ENCODE measurements around the gene TECPR2.

DNA sequence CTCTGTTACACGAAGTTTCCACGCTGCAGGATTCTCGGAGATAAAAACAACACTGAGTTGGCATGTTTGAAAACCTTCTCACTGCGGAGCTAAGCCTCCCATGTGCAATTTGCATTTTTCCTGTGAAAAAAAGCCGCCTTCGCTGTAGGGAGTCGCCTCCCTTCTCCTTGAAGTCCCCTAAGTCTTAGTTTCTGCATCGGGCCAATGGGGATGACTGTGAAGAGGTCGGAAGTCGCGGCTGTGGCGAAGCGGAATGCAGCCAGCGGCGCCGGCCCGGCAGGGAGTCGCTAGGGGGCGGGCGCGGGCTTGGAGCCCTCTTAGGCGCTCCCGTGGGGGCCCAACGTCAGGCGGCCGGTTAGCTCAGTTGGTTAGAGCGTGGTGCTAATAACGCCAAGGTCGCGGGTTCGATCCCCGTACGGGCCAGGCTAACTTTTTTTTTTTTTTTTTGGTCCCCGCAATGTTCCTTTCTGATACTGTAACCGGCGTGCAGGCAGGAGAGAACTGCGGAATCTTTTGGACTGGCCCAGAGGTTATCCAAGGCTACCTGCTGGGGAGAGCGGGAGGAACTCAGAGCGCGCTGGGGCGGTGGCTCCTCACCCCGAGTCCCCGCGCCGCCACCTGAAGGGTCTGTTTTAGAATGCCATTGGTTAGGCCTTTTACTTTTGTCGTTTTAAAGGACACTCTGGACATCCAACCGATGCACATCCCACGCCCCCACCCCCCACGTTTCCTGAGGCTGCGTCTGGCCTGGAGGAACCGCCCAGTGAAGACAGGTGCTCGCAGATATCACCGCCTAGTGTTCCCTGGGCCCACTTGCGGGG, 45.8 kb upstream of the TECPR2 start:
- TF ChIP-seq, protein P1, sequence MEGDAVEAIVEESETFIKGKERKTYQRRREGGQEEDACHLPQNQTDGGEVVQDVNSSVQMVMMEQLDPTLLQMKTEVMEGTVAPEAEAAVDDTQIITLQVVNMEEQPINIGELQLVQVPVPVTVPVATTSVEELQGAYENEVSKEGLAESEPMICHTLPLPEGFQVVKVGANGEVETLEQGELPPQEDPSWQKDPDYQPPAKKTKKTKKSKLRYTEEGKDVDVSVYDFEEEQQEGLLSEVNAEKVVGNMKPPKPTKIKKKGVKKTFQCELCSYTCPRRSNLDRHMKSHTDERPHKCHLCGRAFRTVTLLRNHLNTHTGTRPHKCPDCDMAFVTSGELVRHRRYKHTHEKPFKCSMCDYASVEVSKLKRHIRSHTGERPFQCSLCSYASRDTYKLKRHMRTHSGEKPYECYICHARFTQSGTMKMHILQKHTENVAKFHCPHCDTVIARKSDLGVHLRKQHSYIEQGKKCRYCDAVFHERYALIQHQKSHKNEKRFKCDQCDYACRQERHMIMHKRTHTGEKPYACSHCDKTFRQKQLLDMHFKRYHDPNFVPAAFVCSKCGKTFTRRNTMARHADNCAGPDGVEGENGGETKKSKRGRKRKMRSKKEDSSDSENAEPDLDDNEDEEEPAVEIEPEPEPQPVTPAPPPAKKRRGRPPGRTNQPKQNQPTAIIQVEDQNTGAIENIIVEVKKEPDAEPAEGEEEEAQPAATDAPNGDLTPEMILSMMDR (IDR thresholded peaks at IDR 0.05; ENCODE audit: insufficient read depth, low read length), result peak; percentile 27
- TF ChIP-seq REST (IDR thresholded peaks at IDR 0.05; ENCODE audit: insufficient replicate concordance, low read depth) (no peak), POLR2AphosphoS5 (IDR thresholded peaks at IDR 0.05; ENCODE audit: low read depth) (no peak), SPI1 (IDR thresholded peaks at IDR 0.05; ENCODE audit: borderline replicate concordance, low read depth) (no peak)
